DOHH2 (cell line): ENCODE results near the gene SSX4B.
"Not testable (repeated sequence)": the region's sequence is repeated elsewhere in the genome, so short reads cannot be mapped to it uniquely, and the experiment has no call there.

Experiments
- EZH2phosphoT487 ChIP-seq: fragments of 200-600 bp; sonication (generic); IDR thresholded peaks from 2 replicates; pipeline ENCODE4 v1.6.1; 2017; ENCODE audit warnings: borderline replicate concordance, mild to moderate bottlenecking, antibody characterized with exemption, low read length, moderate library complexity, mixed read lengths
- TF ChIP-seq, protein P1 (sequence below): fragments of 200-600 bp; sonication (generic); IDR thresholded peaks from one replicate; pipeline ENCODE4 v1.5.1; 2014; ENCODE audit warnings: antibody characterized with exemption, mild to moderate bottlenecking, low read depth, low read length; ENCODE audit not compliant: poor library complexity, severe bottlenecking

- TF ChIP-seq, protein P1, sequence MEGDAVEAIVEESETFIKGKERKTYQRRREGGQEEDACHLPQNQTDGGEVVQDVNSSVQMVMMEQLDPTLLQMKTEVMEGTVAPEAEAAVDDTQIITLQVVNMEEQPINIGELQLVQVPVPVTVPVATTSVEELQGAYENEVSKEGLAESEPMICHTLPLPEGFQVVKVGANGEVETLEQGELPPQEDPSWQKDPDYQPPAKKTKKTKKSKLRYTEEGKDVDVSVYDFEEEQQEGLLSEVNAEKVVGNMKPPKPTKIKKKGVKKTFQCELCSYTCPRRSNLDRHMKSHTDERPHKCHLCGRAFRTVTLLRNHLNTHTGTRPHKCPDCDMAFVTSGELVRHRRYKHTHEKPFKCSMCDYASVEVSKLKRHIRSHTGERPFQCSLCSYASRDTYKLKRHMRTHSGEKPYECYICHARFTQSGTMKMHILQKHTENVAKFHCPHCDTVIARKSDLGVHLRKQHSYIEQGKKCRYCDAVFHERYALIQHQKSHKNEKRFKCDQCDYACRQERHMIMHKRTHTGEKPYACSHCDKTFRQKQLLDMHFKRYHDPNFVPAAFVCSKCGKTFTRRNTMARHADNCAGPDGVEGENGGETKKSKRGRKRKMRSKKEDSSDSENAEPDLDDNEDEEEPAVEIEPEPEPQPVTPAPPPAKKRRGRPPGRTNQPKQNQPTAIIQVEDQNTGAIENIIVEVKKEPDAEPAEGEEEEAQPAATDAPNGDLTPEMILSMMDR = not testable (repeated sequence)
- TF ChIP-seq EZH2phosphoT487 = not testable (repeated sequence)
Measured at GRCh38 chrX:48396931-48397330, 14.8 kb downstream of the SSX4B start.
